Heart left ventricle (tissue), 16 donors: Measurements from ENCODE around the gene ADGRB3. TPM values are rescaled to one million over a fixed set of nuclear protein-coding genes. Genes with fewer than 3 reads are reported as not detected.

ENCODE experiments used
- ATAC-seq, 4 donors: fragments of 200-7000 bp; cut with Tn5 transposase; one replicate each; pipeline ENCODE4 v1.9.1; 2020 to 2022; ENCODE audit warnings: moderate library complexity in 4 of 4, mild to moderate bottlenecking in 3 of 4, moderate number of reproducible peaks in 1 of 4
- DNase-seq, 5 donors: peaks; one replicate each; pipeline ENCODE4 v3.0.0-alpha.2; 2020
- H3K27ac ChIP-seq, 12 donors: fragments of 200-600 bp; sonication (generic) in 4 of 12; one replicate each; pipeline versions ENCODE4 v1.5.0 to v1.8.0; 2016 to 2022; ENCODE audit warnings: mild to moderate bottlenecking in 2 of 12
- H3K27me3 ChIP-seq, 9 donors: fragments of 200-600 bp; sonication (generic) in 2 of 9; one replicate each; pipeline versions ENCODE4 v1.5.1 to v1.8.0; 2016 to 2022; ENCODE audit warnings: mild to moderate bottlenecking in 3 of 9
- H3K36me3 ChIP-seq, 9 donors: fragments of 200-600 bp; sonication (generic) in 2 of 9; one replicate each; pipeline versions ENCODE4 v1.5.0 to v1.8.0; 2018 to 2022; ENCODE audit warnings: mild to moderate bottlenecking in 2 of 9
- H3K4me1 ChIP-seq, 12 donors: fragments of 200-600 bp; sonication (generic) in 4 of 12; one replicate each; pipeline versions ENCODE4 v1.5.0 to v1.8.0; 2016 to 2022; ENCODE audit warnings: mild to moderate bottlenecking in 3 of 12
- H3K4me3 ChIP-seq, 12 donors: fragments of 200-600 bp; sonication (generic) in 4 of 12; one replicate each; pipeline versions ENCODE4 v1.5.0 to v1.8.0; 2017 to 2022; ENCODE audit warnings: mild to moderate bottlenecking in 9 of 12, moderate library complexity in 4 of 12
- H3K9me3 ChIP-seq, 12 donors: fragments of 200-600 bp; sonication (generic) in 4 of 12; one replicate each; pipeline versions ENCODE4 v1.5.0 to v1.8.0; 2016 to 2022; ENCODE audit warnings: mild to moderate bottlenecking in 1 of 12
- CTCF ChIP-seq, 12 donors: fragments of 200-600 bp; sonication (generic) in 4 of 12; IDR thresholded peaks; one replicate each; pipeline versions ENCODE4 v1.5.0 to v1.8.0; 2018 to 2022; ENCODE audit warnings: antibody characterized with exemption in 12 of 12, mild to moderate bottlenecking in 5 of 12
- POLR2A ChIP-seq, 2 donors: fragments of 450-650 bp; IDR thresholded peaks; one replicate each; pipeline ENCODE4 v1.6.1; 2017; ENCODE audit warnings: antibody characterized with exemption in 2 of 2, mild to moderate bottlenecking in 2 of 2, moderate library complexity in 2 of 2
- WGBS, 4 donors: extraction: QIAGEN DNeasy Blood & Tissue Kit in 2 of 4; methylation state at CpG; one replicate each; pipeline versions ENCODE4 v1.1.5 to v1.1.7; 2013 to 2018; 5-methylcytosine and 5-hydroxymethylcytosine counted together
- intact Hi-C, 10 donors: fragments of 100-400 bp; cut with DNase I; formaldehyde crosslinking; loops; one replicate each; pipeline versions ENCODE4 v1.11.1 to v1.14.2; 2022
- polyA plus RNA-seq, 2 donors: library from polyadenylated mRNA; stranded (reverse); fragments of 200-250 nt; gene quantifications; one replicate each; pipeline ENCODE4 v1.2.3, GENCODE V29; 2013
- total RNA-seq, 9 donors: library from RNA; depleted of rRNA in 2 of 9; stranded (reverse); fragments of >200 nt in 2 of 9; fragmentation: NEBNext Ultra II Directional in 3 of 9; extraction: Animal tissue kit (Norgen Biotek cat#: 25700) in 3 of 9; gene quantifications; one replicate each; pipeline versions ENCODE4 v1.1.0 to v1.2.4, GENCODE V29; 2016 to 2023
- donor health status: ischemic (EF 13 %, LVEDD 7.1; RV severe dilation, severe dysfunction).
- donor health status: healthy with polysubstance abuse.
- donor health status: DM: no; HTN: yes; CAD: no.
- donor health status: DM: no; HTN: no; CAD: no.
- donor health status: ischemic (EF 25% LVEDD 6.9; RV normal size, moderate dysfunction).
- donor health status: ischemic (EF 25% LVEDD 5.7; RV mildly dilated, moderate dysfunction).
- donor health status: healthy.
- donor health status: DM: yes; HTN: yes; CAD: no.
- donor health status: ischemic (EF 35%, LVEDD 5.7; RV mildly dilated, moderate dysfunction).
- donor health status: nonischemic (EF 11% LVEDD 7.7; RV severe dilation, severe dysfunction).
- donor health status: DM: yes; HTN: yes; CAD: no.
- donor health status: PGD.
- donor health status: ischemic (EF 29% LVEDD 5.4; RV normal size, mild dysfunction).
- donor health status: nonischemic (EF 23%, LVEDD 6.1; RV moderate dilation, normal function).

Gene ADGRB3
- total and polyA plus RNA-seq, 11 donors: 0.51 to 2.5 (median 1.1) TPM

DNA sequence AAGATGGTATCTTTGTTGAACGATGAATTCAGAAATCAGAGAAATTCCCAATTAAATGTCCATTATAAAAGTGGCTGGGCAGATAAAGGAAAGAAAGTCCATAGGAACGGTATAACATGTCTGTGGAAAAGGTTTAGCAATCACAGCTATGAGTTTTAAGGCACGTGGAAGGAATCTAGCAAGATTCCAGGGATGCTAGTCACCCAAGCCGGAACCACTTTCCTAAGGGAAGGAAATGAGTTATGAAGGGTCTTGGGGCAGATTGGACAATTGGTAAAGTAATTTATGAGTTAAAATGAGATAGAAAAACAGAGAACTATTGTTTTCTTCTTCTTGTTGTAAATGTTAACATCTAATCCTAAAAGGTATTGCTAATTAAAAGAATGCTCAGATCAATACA, 384.8 kb downstream of the ADGRB3 start:
- 65 to 76% (median 73%) methylated on average over 4 of the region's 4 CpGs for WGBS, 4 donors
- TF ChIP-seq POLR2A (IDR thresholded peaks at IDR 0.05): no peak
- no peak for TF ChIP-seq CTCF (IDR thresholded peaks at IDR 0.05)
- no peak for DNase-seq

DNA sequence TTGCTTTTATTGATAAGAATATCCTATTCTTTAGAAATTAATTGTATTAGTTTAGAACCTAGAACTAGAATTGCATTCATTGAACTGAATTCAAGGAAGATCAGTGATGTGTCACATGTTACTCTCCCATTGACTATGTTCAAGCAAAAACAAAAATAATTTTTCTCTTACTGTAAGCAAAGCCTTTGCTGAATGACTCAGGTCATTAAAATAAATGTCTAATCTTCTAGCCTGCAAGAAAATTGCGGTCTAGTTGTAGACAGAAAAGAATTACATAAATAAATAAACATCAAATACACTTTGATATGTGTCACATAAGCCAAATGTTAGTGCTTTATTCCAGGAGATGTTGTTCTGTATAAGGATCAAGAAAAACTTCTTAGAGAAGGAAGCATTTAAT, 387.9 kb downstream of the ADGRB3 start:
- H3K4me1 ChIP-seq: no peaks in the 10 kb centered on the region
- H3K36me3 ChIP-seq: no peaks in the 10 kb centered on the region
- TF ChIP-seq POLR2A (IDR thresholded peaks at IDR 0.05): no peak
- no peak for TF ChIP-seq CTCF (IDR thresholded peaks at IDR 0.05)
- no peaks in the 10 kb centered on the region for H3K9me3 ChIP-seq
- no peak overlapping the region for H3K27ac ChIP-seq
- no peaks in the 10 kb centered on the region for H3K27me3 ChIP-seq
- intact Hi-C loops: no loop called here
- no peak for ATAC-seq
- no peak overlapping the region for H3K4me3 ChIP-seq
- DNase-seq: no peak
- WGBS, 4 donors: 85 to 88% (median 86%) methylated on average over 1 of the region's 1 CpG

More for the DNA sequence above, 384.8 kb downstream of the ADGRB3 start:
- no peak for ATAC-seq
- H3K4me3 ChIP-seq: no peak overlapping the region
- peaks cover 0 to 2% (median 0%) of the 10 kb centered on the region in 12 donors for H3K4me1 ChIP-seq
- H3K9me3 ChIP-seq: no peaks in the 10 kb centered on the region
- H3K36me3 ChIP-seq: no peaks in the 10 kb centered on the region
- H3K27ac ChIP-seq: no peak overlapping the region
- H3K27me3 ChIP-seq: no peaks in the 10 kb centered on the region
- intact Hi-C loops: no loop called here

- no peak for ATAC-seq
- 84 to 91% (median 89%) methylated on average over 3 of the region's 3 CpGs for WGBS, 4 donors
- TF ChIP-seq POLR2A (IDR thresholded peaks at IDR 0.05) (no peak), CTCF (IDR thresholded peaks at IDR 0.05) (no peak)
- Histone ChIP-seq H3K27ac (no peak overlapping the region), H3K4me3 (no peak overlapping the region), H3K36me3 (no peaks in the 10 kb centered on the region), H3K27me3 (no peaks in the 10 kb centered on the region), H3K9me3 (no peaks in the 10 kb centered on the region), H3K4me1 (no peaks in the 10 kb centered on the region)
- intact Hi-C loops: no loop called here
- DNase-seq: no peak
Measured at GRCh38 chr6:69026243-69026642, 391.2 kb downstream of the ADGRB3 start.

GRCh38 chr6:69026715-69027114, 391.6 kb downstream of the ADGRB3 start:
- no peaks in the 10 kb centered on the region for H3K4me1 ChIP-seq
- intact Hi-C loops: no loop called here
- no peaks in the 10 kb centered on the region for H3K36me3 ChIP-seq
- no peaks in the 10 kb centered on the region for H3K9me3 ChIP-seq
- TF ChIP-seq CTCF (IDR thresholded peaks at IDR 0.05) (no peak), POLR2A (IDR thresholded peaks at IDR 0.05) (no peak)
- ATAC-seq: no peak
- no peaks in the 10 kb centered on the region for H3K27me3 ChIP-seq
- H3K4me3 ChIP-seq: no peak overlapping the region
- 54 to 77% (median 59%) methylated on average over 3 of the region's 3 CpGs for WGBS, 4 donors
- no peak for DNase-seq
- no peak overlapping the region for H3K27ac ChIP-seq
